Measurements from ENCODE around the gene SSNA1.
A peak's percentile ranks its signal among the peaks of the same experiment; 100 is the strongest.

Gene SSNA1

DNA sequence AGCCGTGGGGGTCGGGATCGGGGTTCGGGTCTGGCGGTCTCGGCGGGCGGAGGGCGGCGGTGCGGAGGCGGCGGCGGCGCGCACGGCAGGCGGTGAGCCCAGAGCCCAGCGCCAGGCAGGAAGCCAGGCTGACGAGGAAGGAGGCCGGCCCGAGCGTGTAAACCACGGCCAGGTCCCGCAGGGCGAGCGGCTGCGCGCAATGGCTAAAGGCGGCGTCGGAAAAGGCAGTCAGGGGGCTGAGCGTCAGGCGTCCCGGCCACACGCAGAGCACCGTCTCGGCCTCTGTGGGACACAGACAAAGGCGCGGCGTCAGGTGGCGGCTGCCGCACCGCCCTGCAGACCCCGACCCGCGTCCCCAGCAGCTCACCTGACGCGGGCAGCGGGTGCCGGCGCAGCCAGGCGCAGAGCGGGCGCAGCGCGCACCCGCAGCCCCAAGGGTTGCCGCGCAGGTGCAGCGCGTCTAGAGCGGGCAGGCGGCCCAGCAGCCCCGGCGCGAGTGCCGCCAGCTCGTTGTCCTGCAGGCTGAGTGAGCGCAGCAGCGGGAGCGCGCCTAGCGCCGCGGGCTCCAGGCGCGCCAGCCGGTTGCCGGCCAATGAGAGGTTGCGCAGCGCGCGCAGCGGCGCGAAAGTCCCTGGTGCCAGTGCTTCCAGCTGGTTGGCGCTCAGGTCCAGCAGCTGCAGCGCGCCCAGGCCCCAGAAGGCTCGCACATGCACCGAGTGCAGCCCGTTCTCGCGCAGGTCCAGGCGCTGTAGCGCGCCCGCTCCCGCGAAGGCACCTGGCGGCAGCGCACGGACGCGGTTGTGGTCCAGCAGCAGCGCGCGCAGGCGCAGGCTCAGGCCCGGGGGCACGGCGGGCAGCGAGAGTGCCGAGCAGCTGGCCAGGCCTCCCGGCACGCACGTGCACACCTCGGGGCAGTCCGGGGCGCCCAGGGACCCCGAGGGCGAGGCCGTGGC lies 19.3 kb upstream of the SSNA1 start:
- DNase-seq: peak in 1 of 2 experiments; percentile 34

DNA sequence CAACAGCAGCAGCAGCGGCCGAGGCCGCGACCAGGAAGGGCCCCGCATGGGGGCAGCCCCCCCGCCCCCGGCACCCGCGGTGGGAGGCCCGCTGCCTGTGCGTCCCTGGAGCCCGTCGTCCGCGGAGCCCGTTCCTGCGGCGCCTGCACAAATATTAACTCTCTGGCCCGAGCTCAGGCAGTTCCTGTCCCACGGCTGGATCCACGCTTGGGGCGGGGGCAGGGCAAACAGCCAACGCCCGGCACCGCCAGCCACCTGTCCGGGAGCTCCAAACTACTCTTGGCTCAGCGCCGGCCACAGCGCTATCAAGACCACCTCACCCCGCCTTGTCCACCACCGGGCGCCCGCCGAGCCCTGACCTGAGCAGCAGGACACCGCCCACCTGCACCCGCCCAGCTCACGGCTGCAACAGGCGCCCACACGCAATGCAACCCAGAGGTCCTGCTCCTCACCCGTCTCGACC lies 18.5 kb upstream of the SSNA1 start, which contains the start of gene LRRC26:
Gene LRRC26 (minus strand): TSS at position 156 of the 463 bp plus-strand sequence. CDS start 108 bp downstream, at position 48.
- DNase-seq: no peak

DNA sequence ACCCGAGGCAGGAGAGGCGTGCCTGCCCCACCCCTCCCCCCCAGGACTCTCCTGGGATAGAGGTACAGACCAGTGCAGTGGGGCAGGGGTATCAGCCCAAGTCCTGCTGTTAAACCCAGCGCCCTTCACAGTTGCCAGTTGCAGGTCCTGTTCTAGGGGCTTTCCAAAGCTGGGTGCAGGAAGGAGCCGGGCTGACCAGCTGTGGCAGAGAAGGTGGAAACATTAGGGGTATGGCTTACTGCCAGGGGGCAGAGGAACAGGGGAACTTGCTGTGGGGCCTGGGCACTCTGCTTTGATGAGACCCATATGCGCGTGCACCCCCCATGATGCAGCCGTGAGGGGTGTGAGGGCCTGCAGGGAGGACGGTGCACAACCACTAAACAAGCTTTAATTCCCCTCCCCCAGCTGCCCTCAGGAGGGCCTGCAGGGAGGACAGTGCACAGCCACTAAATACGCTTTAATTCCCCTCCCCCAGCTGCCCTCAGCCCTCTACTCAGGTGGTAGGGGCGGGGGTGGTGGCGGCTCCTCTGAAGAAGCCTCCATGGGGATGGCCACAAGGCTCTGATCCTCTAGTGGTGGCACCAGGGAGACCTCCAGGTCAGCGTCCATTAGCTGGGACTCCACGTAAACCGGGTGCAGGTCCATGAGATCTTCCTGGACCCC lies 17.9 kb upstream of the SSNA1 start:
- DNase-seq: no peak

DNA sequence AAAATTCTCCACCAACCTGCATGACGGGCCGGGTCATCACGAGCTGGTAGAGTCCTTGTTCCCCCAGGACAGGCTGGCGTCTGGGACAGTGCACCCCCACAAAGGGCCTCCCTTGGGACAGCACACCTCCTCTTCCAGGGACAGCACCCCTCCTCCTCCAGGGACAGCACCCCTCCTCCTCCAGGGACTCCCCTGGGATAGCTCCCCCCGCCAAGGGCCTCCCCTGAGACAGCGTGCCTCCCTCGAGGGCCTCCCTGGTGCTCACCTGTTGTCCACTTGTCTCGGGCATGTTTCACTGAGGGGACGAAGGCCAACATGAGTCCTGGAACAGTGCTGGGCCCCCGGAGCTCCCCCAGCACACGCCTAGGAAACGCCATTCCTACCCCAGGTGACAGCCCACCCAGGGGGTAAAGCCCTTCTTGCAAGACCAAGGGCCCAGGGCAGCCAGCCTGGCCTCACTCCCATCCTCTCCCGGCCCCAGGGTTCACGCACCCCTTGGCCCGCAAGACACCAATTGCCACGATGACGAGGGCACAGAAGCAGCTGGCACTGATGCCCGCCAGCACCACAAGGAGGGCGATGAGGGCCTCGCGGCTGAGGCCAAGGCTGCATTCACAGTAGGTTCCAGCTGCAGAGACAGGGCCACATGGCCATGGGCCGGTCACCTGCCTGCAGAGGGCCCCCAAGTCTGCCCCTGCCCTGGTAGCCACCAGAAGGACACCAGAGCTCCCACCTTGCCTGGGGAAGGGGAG lies 17.2 kb upstream of the SSNA1 start:
- no peak for DNase-seq

GRCh38 chr9:137172901-137173795 lies 15.3 kb upstream of the SSNA1 start:
- no peak for DNase-seq

DNA sequence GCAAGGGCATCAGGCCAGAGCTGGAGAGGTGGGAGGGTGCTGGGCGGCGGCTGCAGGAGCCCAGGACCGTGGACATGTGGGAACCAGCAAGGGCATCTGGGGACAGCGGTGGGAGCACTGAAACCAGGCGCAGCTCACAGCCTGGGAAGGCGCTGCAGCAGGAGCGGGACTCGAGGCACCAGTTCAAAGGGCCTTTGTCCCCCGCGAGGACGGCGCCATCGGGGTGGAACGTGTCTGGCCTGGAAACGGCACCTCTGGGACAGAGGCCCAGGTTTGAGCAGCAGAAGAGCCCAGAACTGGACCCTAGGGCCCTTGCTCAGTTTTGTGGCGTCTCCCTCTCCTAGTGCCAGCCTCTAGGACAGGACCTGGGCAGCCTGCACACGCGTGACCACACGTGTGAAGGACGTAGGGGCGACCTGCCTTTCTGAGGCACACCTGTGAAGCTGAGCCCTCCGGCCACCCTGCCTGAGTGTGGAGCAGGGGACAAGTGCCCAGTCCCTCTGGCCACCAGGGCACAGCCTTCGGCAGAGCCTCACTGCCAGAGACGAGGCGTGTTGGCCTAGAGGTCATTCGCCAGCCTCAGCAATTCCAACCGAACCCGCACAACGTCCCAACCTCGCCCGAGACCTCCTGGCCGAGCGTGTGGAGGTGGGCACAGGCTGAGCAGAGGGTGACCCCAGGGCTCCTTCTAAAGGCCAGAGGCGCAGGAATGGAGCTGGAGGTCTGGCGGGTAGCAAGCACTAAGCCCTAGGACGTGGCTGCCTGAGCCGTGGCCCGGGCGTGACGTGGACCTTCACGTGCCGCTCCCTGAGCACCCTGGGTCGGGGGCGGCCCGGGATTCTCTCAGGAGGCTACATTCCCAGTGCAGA lies 14.4 kb upstream of the SSNA1 start:
- DNase-seq: no peak

GRCh38 chr9:137174722-137175293 lies 13.7 kb upstream of the SSNA1 start:
- no peak for DNase-seq

- DNase-seq: no peak
Observed at GRCh38 chr9:137175345-137175961, 13.0 kb upstream of the SSNA1 start.

DNA sequence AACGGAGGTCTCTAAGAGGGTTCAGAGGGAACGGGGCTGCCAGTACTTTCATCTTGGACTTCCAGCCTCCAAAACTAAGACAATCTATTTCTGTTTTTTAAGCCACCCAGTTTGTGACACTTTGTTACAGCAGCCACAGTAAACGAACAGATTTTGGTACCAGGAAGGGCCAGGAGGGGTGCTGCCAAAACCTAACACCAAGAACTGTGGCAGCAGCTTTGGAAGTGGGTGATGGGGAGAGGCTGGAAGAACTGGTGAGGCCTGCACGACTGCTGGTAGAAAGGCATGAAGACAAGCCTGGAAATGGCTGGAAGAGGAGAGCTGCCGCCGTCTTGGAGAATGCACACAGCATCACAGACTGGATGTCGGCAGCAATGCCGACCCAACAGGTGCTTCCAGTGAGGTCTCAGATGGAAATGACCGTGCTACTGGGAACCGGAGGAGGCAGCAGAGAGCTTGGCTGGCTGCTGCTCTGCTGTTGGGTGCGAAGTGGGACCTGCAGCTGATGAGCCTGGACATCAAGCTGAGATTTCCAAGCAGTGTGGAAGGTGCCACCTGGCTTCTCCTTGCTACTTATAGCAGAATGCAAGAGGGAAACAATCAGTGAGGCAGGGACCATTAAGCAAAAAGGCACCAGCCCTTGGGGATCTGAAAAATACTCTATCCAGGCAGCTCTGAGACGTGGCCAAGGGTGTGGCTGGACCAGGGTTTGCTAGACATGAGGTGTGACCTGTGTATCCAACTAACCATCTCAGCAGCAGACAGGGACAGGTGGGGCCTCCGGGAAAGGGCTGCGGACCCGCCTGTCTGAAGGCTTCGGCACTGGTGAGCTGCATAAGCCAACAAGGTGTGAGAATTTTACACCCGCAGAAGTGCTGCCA lies 11.9 kb upstream of the SSNA1 start:
- peak in 1 of 2 experiments; percentile 9 for DNase-seq

- no peak for DNase-seq
Observed at GRCh38 chr9:137178201-137178938, 10.1 kb upstream of the SSNA1 start.

DNA sequence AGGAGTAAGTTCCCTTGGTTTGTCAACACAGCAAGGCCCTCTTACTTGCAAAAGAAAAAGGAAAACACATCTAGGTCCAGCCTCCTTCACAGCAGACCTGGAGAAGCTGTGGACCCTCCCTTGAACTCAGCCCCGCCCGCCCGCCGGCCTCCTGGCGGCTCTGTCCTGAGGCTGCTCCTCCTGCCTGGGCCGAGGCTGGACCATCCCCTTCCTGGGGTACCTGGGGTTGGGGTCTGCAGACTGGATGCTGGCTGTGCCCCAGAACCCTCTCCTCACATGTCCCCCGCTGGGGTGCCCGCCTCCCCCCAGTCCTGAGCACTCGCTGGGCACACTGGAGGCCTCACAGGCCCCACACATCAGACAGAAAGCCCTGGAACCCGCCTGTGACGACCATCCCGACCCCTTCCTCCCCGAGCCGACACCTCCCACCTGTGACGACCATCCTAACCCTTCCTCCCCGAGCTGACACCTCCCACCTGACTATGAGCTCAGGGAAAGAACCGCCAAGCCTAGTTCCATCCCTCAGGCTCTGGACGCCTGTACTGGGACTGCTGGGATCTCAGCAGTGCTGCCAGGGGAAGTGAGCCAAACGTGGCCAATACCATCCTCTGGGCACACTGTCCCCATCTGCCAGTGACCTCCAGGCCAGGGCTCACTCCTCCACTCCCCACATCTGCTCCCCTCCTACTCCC lies 9.4 kb upstream of the SSNA1 start:
- no peak for DNase-seq

DNA sequence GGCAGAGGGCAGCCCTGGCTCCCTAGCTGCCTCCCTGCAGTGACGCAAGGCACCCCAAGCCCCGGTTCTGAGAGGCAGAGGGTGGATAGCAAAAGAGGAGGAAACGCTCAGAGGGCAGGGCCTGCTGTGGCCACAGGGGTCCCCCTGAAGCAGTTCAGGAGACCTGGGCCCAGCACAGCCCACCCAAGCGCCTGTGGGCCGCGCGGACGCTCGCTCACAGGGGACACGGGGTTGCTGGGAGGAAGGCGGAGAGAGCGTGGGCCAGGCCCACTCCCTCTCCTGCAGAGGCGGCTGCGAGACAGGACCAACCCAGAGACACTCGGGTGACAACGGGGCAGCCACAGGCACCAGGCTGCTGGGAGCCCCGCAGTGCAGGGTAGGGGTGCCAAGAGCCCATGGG lies 8.7 kb upstream of the SSNA1 start:
- DNase-seq: no peak

- DNase-seq: no peak
Observed at GRCh38 chr9:137180491-137180890, 8.0 kb upstream of the SSNA1 start.

DNA sequence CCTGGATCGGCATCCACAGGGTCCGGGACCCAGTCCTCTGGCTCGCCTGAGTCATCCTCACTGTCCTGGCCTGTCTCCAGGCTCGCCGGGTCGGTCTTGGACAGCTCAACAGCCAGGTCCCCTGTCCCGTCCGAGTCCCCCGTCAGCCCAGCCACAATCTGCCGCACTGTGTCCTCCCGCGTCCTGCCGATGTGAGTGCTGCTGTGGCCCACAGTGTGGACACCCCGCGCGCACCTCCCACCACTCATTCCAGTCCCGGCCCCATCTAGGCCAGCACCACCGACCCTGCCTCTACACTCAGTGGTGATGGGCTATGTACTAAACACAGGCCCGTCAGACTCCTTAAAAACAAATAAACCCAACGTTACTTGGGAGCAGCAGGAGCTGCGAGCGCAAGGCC lies 6.8 kb upstream of the SSNA1 start:
- DNase-seq: no peak

GRCh38 chr9:137182836-137183235 lies 5.6 kb upstream of the SSNA1 start:
- DNase-seq: no peak

DNA sequence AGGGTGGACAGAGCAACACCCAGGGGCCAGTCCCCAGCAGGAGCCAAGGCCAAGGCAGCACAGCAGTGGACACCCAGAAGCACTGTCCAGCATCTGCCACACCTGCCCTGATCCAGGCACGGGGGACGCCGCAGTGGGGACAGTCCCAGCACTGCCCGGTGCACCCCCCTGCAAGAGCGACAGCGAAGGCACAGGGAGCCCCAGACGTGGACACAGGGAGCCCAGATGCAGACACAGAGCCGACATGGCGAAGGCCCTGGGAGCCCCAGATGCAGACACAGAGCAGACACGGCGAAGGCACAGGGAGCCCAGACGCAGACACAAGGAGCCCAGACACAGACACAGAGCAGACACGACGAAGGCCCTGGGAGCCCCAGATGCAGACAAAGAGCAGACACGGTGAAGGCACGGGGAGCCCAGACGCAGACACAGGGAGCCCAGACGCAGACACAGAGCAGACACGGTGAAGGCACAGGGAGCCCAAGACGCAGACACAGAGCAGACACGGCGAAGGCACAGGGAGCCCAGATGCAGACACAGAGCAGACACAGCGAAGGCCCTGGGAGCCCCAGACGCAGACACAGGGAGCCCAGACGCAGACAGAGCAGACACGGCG lies 4.4 kb upstream of the SSNA1 start:
- DNase-seq: no peak

All from NCI-H187 (cell line).